IPS DF 4.7 (cell line): Measurements from ENCODE around the gene GRN.
"Not testable (repeated sequence)": the region's sequence is repeated elsewhere in the genome, so short reads cannot be mapped to it uniquely, and the experiment has no call there.

ENCODE experiments used
- DNase-seq: peaks from one replicate; pipeline ENCODE4 v3.0.0-alpha.2; 2013; ENCODE audit warnings: low spot score; ENCODE audit errors: extremely low read depth

GRN gene

DNA sequence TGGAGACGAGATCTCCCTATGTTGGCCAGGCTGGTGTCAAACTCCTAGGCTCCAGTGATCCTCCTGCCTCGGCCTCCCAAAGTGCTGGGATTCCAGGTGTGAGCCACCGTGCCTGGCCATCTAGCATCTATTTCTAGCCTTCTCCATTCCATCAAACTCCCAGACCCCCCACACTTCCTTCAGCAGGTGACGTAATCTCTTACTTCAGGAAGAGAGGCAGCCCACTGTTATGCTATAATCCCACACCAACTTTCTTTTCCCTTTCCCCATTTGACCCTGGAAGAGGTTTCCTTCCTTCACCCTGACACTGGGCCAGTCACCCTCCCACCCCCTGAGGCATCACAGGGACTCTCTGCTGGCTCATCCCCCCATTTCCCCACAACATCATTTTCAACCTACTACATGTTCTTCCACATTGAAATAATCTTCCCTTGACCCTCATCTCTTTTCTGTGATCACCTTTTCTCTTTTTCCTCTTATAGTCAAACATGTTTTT, 36.8 kb downstream of the GRN start:
- DNase-seq: no peak

GRCh38 chr17:44382917-44383316, 37.8 kb downstream of the GRN start:
- DNase-seq: no peak

- no peak for DNase-seq
These were observed 38.3 kb downstream of the GRN start for GRCh38 chr17:44383363-44383762.

DNA sequence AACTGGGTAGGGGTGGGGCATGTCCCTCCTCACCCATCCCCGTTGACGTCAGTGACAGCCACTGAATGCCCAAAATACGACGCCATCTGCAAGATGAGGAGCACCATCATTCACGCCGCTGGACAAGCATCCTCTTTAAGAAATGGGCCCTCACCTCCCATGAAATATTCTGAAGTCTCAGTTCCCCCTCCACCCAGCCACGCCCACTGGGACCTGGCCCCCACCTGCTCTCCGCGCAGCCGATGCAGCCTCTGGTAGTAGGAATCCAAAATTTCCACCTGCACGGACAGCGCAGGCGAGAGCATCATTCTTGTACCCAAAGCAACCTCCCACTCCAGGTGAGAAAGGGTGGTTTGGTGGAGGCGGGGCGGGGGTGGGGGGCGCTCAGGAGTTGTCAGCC, 38.8 kb downstream of the GRN start:
- no peak for DNase-seq

DNA sequence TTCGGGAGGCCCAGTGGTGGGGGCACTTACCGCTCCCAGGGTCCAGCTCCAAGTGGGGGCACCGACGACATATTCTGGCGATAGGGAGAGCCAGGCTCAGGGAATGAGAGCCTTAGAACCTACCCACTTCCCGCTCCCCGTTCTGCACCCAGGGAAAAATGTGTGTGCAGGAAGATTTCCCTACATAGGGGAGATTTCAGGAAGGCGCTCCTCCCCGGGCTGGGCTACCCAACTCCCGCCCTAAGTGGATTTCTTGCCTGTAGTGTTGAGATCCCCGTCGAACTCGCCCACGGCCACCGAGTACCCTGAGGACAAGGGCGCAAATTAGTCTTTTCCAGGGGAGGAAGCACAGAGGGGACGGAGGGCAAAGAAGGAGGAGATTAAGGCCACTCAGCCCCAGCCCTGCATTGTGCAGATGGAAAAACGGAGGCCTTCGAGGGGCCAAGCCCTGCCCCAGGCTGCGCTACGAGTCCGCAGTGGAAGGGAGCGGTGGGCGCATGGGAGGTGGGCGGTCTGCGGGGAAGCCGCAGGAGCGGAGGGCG, 39.2 kb downstream of the GRN start:
- no peak for DNase-seq

GRCh38 chr17:44384823-44385286, 39.8 kb downstream of the GRN start:
- DNase-seq: no peak

- no peak for DNase-seq
These were observed 40.4 kb downstream of the GRN start for GRCh38 chr17:44385287-44386181.

GRCh38 chr17:44386182-44386525, 41.1 kb downstream of the GRN start:
- no peak for DNase-seq

DNA sequence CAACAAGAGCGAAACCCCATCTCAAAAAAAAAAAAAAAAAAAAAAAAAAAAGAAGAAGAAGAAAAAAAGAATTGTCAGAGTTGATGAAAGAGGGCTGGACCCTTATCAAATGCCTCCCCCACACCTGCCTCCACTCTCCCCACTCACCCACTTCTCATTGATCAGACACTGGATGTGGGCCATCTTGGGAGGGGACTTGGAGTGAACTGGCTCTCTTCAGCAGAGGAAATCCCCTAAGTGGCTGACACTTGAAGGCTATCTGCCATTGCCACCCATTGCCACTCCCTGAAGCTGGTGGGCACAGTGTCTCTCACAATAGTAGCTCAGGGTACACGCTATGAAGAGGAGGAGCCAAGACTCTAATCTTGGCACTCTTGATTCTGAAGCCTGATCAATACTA, 42.7 kb downstream of the GRN start:
- no peak for DNase-seq

DNA sequence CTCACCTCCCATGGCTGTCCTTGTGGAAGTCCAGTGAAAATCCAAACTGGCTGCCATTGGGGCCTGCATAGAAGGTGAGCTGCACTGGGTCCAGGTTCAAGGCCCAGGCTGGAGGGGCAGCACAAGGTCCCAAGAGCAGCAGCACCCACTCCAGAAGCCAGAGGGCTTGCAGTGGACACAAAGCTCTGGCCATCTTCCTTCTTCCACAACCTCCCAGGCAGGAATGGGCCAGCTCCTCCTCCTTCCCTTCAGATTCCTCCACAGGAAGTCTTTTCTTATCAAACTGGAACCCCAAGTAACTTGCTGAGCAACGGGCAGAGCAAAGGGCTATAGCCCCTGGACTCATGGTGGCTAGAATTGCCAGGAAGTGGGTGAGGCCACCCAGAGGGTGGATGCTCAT, 44.2 kb downstream of the GRN start, which contains the start of gene ITGA2B:
Gene ITGA2B (minus strand): TSS at position 369 of the 400 bp plus-strand sequence. CDS start 176 bp downstream, at position 193.
- DNase-seq: no peak

GRCh38 chr17:44389723-44390202, 44.7 kb downstream of the GRN start:
- DNase-seq: no peak

GRCh38 chr17:44390250-44390870, 45.3 kb downstream of the GRN start:
- no peak for DNase-seq

DNA sequence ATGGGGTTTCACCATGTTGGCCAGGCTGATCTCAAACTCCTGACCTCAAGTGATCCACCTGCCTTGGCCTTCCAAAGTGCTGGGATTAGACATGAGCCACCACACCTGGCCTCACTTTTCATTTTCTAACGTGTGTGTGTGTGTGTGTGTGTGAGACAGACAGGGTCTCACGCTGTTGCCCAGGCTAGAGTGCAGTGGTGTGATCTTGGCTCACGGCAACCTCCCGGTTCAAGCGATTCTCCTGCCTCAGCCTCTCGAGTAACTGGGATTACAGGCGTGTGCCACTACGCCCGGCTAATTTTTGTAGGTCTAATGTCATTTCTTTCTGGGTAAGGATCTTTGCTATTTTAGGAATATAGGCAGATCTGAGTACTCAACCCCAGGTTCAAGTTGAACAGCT, 49.0 kb downstream of the GRN start:
- DNase-seq: not testable (repeated sequence)

DNA sequence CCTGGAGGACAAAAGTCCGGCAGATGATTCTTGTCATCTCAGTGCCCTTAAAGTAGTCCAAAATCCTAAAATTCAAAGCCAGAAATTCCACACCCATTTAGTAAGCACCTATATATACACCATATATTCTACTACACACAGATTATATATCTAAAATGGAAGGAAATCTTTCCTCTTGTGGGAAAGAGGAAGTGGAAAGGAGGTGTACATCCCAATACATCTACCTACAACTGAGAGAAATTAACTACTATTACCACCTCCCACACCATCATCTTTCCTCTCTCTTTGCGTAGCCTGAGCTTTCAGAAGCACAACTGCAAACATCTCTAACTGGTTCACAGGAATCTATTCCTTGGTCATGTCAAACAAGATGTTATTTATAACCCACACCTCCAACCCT, 49.7 kb downstream of the GRN start:
- no peak for DNase-seq

GRCh38 chr17:44396946-44397345, 51.8 kb downstream of the GRN start:
- DNase-seq: no peak

DNA sequence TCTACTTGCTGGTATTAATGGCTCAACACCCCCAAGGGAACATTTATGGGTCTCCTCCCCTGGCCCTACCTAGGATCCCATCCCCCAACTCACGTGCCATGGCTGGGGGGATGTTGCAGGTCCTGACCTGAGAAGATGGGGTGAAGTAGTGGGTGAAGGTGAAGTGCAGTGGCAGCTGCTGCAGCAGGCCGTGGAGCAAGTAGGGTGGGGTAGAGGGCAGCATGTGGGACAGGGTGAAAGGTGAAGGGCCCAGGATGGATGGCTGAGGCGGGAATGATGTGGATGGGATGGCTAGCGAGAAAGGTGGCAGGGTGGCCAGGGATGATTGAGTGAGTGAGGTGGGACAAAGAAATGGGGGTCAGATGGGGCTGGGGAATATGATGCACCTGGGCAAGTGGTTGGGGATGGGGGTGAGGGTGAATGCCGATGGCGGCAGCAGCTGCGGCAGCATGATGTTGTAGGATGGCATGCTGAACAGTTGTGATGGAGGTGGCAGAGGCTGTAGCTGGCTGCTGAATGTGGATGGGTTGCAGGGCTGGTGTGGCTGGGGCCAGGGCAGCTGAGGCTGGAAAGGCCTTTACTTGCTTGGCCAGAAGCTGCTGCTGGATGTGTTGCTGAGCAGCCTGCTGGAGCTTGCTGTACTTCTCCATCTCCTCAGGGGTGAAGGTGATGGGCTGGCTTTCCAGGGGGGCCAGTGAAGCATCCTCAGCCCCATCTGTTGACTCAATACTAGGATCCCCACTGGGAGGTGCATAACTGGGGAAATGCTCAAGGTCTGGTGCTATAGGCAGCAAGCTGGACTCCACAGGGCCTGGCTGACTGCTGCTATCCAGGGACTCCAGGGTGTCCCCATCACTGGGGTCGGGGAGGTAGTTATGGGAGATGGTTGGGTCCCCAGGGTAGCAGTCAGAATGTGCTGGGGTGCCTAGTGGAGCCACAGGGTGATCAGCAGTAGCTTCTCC, 52.7 kb downstream of the GRN start:
- DNase-seq: no peak

DNA sequence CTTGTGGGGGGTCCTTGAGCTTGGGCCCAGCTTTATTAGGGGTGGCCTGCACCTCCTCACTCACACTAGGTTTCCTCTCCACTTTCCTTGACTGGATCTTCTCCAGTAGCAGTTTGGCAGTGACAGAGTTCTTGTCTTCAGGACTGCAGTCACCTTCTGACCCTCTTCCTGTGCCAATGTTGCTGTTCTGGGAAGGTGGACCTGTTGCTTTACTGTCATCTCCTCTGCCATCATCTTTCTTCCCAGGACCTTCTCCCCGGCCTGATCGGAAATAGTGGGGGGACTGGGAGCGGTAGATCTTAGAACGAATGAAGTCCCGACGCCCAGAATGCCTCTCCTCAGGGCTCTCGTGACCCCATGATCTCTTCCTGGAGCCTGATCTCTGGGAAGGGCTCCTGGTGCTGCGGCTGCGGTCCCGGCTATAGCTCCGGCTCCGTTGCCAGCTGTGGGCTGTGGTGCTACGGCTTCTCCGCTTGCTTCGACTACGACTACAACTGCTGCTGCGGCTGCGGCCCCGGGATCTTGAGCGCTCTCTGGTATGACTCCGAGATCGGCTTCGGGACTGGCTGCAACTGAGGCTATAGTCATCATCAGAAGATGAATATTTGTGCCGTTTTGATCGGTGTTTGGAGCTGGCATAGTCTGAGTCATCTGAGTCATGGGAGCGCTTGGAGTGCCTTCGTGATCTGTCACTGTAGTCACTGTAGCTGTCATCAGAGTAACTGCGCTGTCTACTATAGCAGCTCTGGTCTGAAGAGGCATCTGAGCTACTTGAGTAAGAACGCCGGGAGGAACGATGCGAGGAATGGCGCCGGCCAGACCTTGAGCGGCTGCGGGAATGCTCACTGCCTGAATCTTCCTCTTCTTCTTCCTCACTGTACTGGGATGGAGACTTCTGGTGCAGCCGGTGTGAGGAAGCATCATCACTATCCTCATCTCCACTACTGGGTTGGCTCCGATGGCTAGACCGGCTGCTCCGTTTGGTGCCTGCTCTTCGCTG, 53.9 kb downstream of the GRN start:
- no peak for DNase-seq

GRCh38 chr17:44400226-44400847, 55.2 kb downstream of the GRN start:
- DNase-seq: no peak
